Motor neuron (in vitro differentiated cells): Measurements from ENCODE around the gene COG5. TPM values are rescaled to one million over a fixed set of nuclear protein-coding genes. Genes with fewer than 3 reads are reported as not detected.
A peak's percentile ranks its signal among the peaks of the same experiment; 100 is the strongest.

Experiments used
- ATAC-seq, 8 experiments: fragments of 200-7000 bp; cut with Tn5 transposase; replicated peaks in 6 of 8; 2 replicates each; pipeline ENCODE4 v1.8.0; 2021; ENCODE audit warnings: mild to moderate bottlenecking in 8 of 8, moderate library complexity in 8 of 8
- H3K27ac ChIP-seq, 2 donors: fragments of 250-450 bp; sonication (Bioruptor Pico); 2 replicates each; pipeline ENCODE4 v1.9.0; 2021; ENCODE audit warnings: antibody characterized with exemption in 2 of 2, mild to moderate bottlenecking in 2 of 2, moderate library complexity in 1 of 2
- H3K4me1 ChIP-seq, 2 donors: fragments of 250-450 bp; sonication (Bioruptor Pico); replicated peaks in 1 of 2; 2 replicates each; pipeline ENCODE4 v1.6.1; 2021; ENCODE audit warnings: antibody characterized with exemption in 2 of 2, mild to moderate bottlenecking in 2 of 2, moderate library complexity in 1 of 2
- H3K4me3 ChIP-seq, 5 donors: fragments of 250-450 bp; sonication (Bioruptor Pico); 2 replicates each; pipeline ENCODE4 v1.9.0; 2021; ENCODE audit warnings: antibody characterized with exemption in 5 of 5, mild to moderate bottlenecking in 5 of 5, moderate library complexity in 4 of 5
- WGBS, 10 experiments: fragments of 450-650 bp; shearing (Covaris generic); methylation state at CpG; one replicate each; pipeline ENCODE4 v1.0.0; 2022; 5-methylcytosine and 5-hydroxymethylcytosine counted together
- in situ Hi-C, 9 experiments: fragments of 400-800 bp; cut with MboI; loops; one replicate each; pipeline ENCODE4 v1.15.0; 2021; ENCODE audit warnings: low sequenced_read_pairs in 9 of 9, low pct_unique_long_range_greater_than_20kb in 2 of 9; ENCODE audit not compliant: unreplicated experiment in 9 of 9
- total RNA-seq, 8 experiments: library from RNA; unstranded; fragments of 300-600 nt; gene quantifications; 2 replicates each; pipeline versions ENCODE4 v1.2.3 to v1.2.4, GENCODE V29; 2022

Gene COG5
- total RNA-seq, 8 experiments from 2014 or later, result 21.6 to 53.2 (median 35.0) TPM

DNA sequence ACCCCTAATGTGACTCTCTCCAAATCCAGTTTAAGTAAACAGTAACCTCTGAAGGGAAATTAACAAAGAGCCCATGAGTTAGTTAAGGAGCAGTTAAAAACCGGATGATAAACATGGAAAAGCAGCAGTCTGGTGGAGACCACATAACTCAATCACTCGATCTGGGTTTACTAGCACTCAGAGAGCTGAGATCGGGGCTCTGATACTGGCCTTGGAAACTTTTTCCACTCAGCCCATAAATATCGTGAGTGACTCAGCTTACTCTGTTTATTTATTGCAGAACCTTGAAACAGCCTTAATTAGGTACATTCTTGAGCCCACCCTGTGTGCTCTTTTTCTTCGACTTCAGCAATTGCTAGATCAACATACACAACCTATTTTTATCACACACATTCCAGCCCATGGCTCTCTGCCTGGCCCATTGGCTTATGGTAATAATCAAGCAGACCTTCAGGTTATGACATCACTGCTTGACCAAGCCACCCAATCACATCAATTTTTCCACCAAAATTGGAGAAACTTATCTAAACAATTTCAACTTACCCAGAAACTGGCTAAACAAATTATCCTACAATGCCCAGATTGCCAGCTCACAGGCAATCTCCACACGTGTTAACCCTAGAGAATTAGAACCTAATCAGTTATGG, 176.0 kb downstream of the COG5 start:
- in situ Hi-C loops, result no loop called here
- Histone ChIP-seq H3K4me1 (peaks cover 12 to 20% of the 10 kb centered on the region in 2 donors), H3K4me3 (no peak overlapping the region), H3K27ac (no peak overlapping the region)
- WGBS, 10 experiments, result 17 to 100% (median 84%) methylated on average over 1 to 6 of the region's 6 CpGs; no CpG with 5 or more reads in 1 of the 10 experiments
- peak in 1 of 8 experiments; percentile 77 for ATAC-seq

DNA sequence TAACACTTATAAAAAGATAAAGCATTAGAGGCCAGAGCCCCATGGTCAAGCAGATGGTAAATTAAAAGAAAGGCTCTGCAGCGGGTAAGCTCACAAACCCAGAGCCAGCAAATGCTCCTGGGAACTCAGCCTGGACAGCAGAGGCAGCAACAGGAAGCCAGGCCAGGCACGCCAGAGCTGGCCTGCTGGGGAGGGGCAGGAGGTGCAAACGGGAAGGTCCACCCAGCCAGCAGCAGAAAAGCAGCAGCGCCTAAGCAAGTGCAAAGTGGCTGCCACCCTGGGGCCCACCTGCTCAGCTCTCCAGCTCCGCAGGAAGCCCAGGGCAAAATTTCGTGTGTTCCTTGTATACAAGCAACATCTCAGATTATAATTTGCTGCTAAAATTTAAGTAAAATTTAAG, 176.6 kb downstream of the COG5 start:
- WGBS, 10 experiments, result 68 to 100% (median 73%) methylated on average over 1 to 5 of the region's 6 CpGs; no CpG with 5 or more reads in 3 of the 10 experiments
- no peak overlapping the region for H3K4me3 ChIP-seq
- peak in 3 of 8 experiments; percentile 34 to 91 (median 46) for ATAC-seq
- no peak overlapping the region for H3K27ac ChIP-seq
- in situ Hi-C loops, result no loop called here
- H3K4me1 ChIP-seq, result peaks cover 12 to 15% of the 10 kb centered on the region in 2 donors

DNA sequence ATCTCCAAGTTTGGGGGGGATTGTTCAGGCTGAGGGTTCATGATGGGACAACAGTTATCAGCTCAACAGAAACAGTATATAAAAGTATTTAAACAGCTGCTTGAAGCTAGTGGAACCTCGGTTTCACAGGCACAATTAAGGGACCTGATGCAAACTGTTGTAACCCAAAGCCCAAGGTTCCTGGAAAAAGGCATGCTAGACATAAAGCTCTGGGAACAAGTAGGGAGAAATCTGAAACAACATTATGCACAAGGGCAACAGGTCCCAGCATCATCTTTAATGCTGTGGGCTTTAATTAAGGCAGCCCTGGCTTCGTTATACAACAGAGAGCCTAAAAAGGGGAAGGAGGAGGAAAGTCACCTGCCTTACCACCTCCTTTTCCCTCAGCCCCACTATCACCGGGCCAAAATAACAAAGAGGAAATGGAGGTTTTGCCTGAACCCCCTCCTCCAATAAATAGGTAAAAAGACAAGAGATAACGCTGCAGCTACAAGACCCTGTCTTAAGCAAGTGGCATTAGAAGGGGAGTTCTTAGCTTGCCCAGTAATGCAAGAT, 177.1 kb downstream of the COG5 start:
- WGBS, 10 experiments, result 43 to 96% (median 83%) methylated on average over 1 to 4 of the region's 4 CpGs; no CpG with 5 or more reads in 2 of the 10 experiments
- peaks cover 12 to 14% of the 10 kb centered on the region in 2 donors for H3K4me1 ChIP-seq
- no peak for ATAC-seq
- no peak overlapping the region for H3K4me3 ChIP-seq
- no peak overlapping the region for H3K27ac ChIP-seq
- in situ Hi-C loops, result no loop called here

DNA sequence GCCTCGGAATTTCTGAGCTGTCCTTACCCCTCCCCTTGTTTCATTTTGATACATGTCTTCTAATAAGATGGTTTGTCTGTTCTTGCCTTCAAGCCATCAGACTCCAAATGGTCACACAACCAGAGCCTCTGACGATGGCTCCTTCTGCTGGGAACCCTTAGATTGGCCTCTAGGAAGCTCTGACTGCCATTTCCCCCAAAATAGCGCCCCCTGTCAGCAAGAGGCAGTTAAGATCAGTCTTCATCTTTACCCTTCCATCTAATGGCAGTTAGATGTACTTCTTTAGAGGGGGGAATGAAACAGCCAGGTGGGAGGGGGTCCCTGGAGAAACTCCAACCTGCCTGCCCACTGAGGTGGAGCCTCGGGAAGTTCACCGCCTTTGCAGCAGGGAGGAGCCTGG, 179.7 kb downstream of the COG5 start:
- no peak for ATAC-seq
- WGBS, 10 experiments, result 83 to 100% (median 96%) methylated on average over 1 to 5 of the region's 5 CpGs; no CpG with 5 or more reads in 6 of the 10 experiments
- peaks cover 3 to 6% of the 10 kb centered on the region in 2 donors for H3K4me1 ChIP-seq
- H3K4me3 ChIP-seq, result no peak overlapping the region
- in situ Hi-C loops, result no loop called here
- H3K27ac ChIP-seq, result no peak overlapping the region

DNA sequence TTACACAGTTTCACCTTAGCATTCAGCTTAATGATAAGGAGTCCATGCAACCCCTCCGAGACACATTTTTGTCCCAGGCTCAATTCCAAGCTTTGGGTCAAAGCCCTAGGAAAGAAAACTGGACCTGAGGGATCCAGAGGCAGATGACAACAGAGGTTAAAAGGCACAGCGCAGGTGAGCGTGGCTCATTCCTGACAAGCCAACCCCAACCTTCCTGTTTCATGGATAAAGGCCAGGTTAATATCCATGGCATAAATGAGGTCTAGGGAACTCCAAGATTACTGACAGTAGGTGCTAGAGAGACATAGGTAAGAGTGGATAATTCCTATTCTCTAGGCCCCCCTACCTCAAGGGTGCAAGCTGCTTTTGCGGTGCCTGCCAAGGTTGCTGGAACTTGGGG, 180.5 kb downstream of the COG5 start:
- in situ Hi-C loops, result no loop called here

DNA sequence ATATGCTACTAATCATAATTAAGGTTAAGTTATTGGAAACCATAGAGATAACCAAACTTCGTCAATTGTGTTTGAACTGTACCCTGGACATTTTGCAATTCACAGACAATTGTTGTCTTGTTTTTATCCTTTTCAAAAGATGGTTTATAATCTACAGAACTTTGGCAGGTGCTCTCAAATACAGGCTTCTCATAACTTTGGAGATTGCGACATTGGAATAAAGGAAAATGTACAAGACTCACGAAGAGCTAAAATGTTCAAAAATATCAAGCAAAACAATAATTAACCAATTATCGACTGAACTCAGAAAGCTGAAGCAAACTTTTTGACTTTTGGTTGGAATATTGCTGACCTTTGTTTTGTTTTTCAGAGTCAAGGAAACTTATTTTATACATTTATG, 182.3 kb downstream of the COG5 start:
- peaks cover 0 to 3% of the 10 kb centered on the region in 2 donors for H3K4me1 ChIP-seq
- in situ Hi-C loops, result no loop called here
- ATAC-seq, result no peak
- no peak overlapping the region for H3K27ac ChIP-seq
- no peak overlapping the region for H3K4me3 ChIP-seq
- 60 to 100% (median 98%) methylated on average over 1 to 4 of the region's 4 CpGs for WGBS, 10 experiments

More for the DNA sequence above, 180.5 kb downstream of the COG5 start:
- Histone ChIP-seq H3K4me1 (peaks cover 3 to 6% of the 10 kb centered on the region in 2 donors), H3K4me3 (no peak overlapping the region), H3K27ac (no peak overlapping the region)
- 50 to 100% (median 100%) methylated on average over 1 to 3 of the region's 4 CpGs; no CpG with 5 or more reads in 3 of the 10 experiments for WGBS, 10 experiments
- ATAC-seq, result no peak

DNA sequence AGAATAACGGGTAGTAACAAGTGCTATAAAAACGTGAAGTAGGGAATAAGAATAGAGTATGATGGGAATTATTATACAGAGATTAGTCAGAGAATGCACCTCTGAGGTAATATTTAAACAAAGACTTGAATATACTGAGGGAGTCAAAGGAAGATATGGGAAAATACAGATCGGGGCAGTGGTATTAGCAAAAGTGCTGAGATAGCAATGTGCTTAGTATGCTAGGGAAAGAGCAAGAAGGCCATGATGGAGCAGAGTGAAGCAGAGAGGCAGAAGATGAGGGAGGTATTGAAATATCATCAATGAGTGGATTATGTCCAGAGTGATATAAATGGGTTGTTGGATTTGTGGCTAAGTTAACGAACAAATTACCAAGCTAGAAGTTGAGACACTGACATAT, 190.4 kb downstream of the COG5 start:
- WGBS, 10 experiments, result 86 to 100% (median 94%) methylated on average over 1 to 4 of the region's 4 CpGs
- ATAC-seq, result no peak
- H3K4me1 ChIP-seq, result no peaks in the 10 kb centered on the region
- in situ Hi-C loops, result no loop called here
- H3K27ac ChIP-seq, result no peak overlapping the region
- no peak overlapping the region for H3K4me3 ChIP-seq

DNA sequence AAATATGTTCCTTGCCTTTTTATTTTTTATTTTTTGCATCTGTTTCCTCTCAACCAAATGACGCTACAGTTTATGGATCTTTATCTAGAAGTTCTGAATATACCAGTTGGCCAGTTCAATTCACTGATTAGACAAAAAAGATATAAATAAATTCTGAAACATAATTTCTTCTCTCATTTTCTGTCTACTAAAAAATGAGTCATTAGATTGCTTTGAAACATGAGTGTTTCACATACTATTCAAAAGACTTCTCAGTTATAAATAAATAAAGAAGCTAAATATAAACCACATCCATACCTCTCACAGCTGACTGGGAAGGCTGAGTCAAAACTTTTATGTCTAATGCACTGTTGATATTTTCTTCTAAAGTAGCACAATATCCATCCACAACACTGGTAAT, 191.4 kb downstream of the COG5 start:
- ATAC-seq, result peak in 3 of 8 experiments; percentile 74 to 92 (median 85)
- H3K27ac ChIP-seq, result no peak overlapping the region
- 50 to 100% (median 90%) methylated on average over 1 of the region's 1 CpG for WGBS, 10 experiments
- no peak overlapping the region for H3K4me3 ChIP-seq
- H3K4me1 ChIP-seq, result no peaks in the 10 kb centered on the region
- in situ Hi-C loops, result no loop called here

DNA sequence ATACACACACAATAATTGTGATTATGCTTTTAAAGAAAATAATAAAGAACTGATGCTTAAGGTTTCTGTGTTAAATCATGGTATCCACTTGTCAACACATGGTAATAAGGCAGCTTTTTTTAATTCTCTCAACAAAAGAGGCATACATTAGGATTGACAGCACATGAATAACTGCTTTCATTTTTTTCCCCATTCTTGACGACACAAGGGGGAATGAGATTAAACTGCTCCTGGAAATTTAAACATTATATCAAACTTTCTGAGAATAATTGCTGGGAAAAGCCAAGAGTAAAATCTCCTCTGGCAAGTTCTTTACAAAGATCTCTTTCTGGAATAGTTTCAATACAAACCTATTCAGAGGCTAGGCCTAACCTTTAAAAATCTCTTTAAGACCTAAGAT, 192.9 kb downstream of the COG5 start:
- no peaks in the 10 kb centered on the region for H3K4me1 ChIP-seq
- no peak overlapping the region for H3K27ac ChIP-seq
- 10 to 88% (median 50%) methylated on average over 1 of the region's 1 CpG; no CpG with 5 or more reads in 3 of the 10 experiments for WGBS, 10 experiments
- in situ Hi-C loops, result no loop called here
- peak in 1 of 8 experiments; percentile 33 for ATAC-seq
- no peak overlapping the region for H3K4me3 ChIP-seq

DNA sequence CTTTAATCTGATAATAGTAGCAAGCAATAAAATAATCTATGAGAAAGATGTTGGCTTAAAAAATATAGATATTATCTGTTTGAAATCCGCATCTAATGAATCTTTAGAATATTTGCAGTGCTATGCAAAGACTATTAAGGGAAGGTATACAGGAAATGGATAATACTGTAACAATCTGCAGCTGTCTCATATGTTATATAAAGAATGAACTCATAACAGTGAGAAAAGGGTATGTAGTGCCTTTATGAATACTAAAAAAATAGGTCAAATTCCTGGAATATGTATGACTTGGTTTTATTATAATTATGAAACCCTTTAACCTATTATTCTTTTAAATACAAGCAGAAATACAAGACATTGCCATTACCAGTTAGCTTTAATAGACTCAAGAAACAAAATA, 198.9 kb downstream of the COG5 start:
- Histone ChIP-seq H3K27ac (no peak overlapping the region), H3K4me1 (no peaks in the 10 kb centered on the region), H3K4me3 (no peak overlapping the region)
- in situ Hi-C loops, result no loop called here
- no peak for ATAC-seq
- 50 to 100% (median 91%) methylated on average over 1 of the region's 1 CpG for WGBS, 10 experiments

DNA sequence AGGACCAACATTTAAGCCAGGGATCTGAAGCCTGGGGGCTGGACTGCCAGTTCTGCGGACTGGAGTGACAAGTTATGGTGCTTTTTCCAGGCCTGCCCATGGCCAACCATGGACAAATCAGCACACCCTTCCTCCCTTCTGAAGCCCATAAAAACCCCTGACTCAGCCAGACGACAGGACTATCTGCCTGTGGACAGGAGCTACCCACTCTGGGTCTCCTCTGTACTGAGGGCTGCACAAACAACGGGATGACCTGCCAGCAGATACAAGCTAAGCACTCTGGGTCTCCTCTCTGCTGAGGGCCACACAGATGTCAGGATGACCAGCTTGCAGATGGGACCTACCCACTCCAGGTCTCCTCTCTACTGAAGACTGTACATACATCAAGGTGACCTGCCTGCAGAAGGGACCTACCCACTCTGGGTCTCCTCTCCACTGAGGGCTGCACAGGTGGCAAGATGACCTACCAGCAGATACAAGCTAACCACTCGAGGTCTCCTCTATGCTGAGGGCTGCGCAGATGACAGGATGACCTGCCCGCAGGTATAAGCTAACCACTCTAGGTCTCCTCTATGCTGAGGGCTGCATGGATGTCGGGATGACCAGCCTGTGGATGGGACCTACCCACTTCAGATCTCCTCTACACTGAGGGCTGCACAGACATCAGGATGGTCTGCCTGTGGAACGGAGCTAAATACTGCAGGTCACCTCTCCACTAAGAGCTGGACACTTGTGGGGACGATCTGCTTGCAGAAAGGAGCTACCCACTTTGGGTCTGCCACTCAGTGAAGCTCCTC, 204.0 kb downstream of the COG5 start:
- in situ Hi-C loops, result no loop called here
- 17 to 100% (median 93%) methylated on average over 1 to 5 of the region's 9 CpGs; no CpG with 5 or more reads in 1 of the 10 experiments for WGBS, 10 experiments
- Histone ChIP-seq H3K27ac (no peak overlapping the region), H3K4me3 (no peak overlapping the region), H3K4me1 (no peaks in the 10 kb centered on the region)
- no peak for ATAC-seq

DNA sequence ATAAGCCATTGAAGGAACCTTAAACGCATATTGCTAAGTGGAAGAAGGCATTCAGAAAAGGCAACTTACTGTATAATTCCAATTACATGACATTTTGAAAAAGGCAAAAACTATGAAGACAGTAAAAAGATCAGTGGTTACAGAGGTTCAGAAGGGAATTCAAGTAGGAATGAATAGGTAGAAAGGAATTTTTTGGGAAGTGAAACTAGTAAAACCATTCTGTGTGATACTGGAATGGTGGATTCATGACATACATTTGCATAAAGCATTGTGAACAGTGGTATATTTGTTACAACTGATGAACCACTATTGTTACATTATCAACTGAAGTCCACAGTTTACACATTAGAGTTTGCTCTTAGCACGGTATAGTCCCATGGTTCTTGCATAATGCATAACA, 208.1 kb downstream of the COG5 start:
- no peak overlapping the region for H3K27ac ChIP-seq
- in situ Hi-C loops, result no loop called here
- no peak for ATAC-seq
- H3K4me3 ChIP-seq, result no peak overlapping the region
- 83 to 100% (median 100%) methylated on average over 1 to 2 of the region's 2 CpGs for WGBS, 10 experiments
- no peaks in the 10 kb centered on the region for H3K4me1 ChIP-seq

DNA sequence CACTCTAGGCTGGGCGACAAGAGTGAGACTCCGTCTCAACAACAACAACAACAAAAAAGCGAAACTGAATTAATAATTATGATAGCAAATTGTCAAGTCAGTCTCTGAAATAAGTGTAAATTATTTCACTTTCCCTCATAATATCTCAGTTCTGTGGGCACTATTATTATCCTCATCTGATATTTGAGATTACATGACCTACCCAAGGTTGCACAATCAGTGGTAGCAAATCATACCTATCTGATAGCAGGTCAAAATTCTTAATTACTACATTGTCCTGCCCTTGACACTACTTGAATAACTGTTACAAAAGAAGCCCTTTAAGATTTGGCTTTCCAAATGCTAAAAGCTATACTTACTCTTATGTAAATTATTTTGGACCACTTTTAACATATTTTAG, 209.1 kb downstream of the COG5 start:
- no peak overlapping the region for H3K27ac ChIP-seq
- no peak overlapping the region for H3K4me3 ChIP-seq
- ATAC-seq, result no peak
- WGBS, 10 experiments, result 92 to 100% (median 100%) methylated on average over 1 to 3 of the region's 3 CpGs; no CpG with 5 or more reads in 3 of the 10 experiments
- H3K4me1 ChIP-seq, result no peaks in the 10 kb centered on the region
- in situ Hi-C loops, result no loop called here
